ENCODE results near the gene RUVBL2.
A peak's percentile ranks its signal among the peaks of the same experiment; 100 is the strongest.

Gene RUVBL2

DNA sequence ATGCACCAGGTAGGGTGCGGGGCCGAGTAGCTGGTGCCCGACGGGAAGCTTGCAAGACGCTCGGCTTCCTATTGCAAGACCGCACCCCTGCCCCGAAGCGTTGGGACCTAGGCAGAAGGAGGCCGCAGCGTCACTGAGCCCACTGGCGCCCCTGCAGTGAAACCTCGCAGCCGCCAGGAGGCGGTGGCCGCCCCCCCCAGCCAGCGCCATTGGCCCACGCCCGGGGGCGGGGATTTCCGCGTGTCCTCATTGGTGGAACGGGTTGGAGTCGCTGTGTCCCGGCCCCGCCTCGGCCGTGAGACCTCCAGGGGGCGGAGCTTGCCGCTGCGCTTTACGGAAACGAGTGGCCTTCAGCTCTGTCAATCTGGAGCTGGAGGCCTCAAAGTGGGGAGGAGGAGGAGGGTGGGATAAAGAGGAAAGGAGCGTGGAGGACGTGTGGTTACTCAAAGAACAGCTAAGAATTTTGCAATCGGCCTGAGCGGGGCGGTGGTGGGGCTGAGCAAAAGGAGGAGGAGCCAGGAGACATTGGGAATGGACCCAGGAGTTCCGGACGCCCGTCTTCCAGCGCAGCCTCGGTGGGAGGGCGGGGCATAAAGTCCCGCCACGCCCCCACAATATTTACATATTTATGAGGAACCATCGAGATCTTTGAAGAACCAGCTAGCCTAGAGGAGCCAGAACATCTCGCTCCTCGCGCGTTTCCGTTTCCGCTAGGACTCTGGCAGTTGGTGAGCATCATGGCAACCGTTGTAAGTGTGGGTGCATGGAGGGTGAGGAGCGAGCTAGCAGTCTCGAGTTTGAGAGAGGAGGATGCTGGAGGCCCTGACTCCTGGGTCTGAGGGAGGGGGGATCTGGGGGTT, at the start of gene RUVBL2, which contains the start of gene GYS1:
RUVBL2 (plus strand) TSS at position 713 of the 860 bp plus-strand sequence; CDS start at position 738, 25 bp downstream.
GYS1 (minus strand) TSS at position 135 of the 860 bp plus-strand sequence. CDS start 197 bp downstream, outside the sequence.
- peak; percentile 97 for DNase-seq

DNA sequence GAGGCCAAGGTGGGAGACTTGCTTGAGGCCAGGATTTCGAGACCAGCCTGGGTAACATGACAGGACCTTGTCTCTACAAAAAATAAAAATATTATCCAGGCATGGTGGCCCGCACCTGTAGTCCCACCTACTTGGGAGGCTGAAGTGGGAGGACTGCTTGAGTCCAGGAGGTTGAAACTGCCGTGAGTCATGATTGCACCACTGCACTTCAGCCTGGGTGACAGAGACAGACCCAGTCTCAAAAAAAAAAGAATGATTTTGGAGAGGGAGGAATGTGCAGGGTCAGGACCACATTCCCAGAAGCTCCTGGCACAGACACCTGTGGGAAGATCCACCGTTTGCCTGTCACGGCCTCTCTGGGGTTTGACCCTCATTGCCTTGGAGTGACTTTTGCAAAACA, 48.3 kb upstream of the RUVBL2 start:
- DNase-seq: no peak

DNA sequence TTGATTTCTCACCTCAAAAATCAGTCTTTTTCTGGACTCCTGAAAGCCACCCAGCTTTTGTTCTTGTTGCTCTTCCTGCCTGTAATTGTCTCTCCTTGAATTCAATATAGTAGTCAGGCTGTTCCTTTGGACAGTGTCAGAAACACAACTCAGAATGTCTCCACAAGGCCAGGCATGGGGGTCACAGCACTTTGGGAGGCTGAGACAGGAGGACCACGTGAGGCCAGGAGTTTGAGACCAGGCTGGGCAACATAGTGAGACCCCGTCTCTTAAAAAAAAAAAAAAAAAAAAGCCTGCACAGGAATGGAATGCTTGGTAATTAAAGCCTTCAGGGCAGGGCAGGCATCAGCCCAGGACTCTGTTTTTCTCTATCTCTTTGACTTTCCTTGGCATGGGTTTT, 47.9 kb upstream of the RUVBL2 start:
- DNase-seq: no peak

- no peak for DNase-seq
Measured at GRCh38 chr19:48946463-48947257, 47.0 kb upstream of the RUVBL2 start.

DNA sequence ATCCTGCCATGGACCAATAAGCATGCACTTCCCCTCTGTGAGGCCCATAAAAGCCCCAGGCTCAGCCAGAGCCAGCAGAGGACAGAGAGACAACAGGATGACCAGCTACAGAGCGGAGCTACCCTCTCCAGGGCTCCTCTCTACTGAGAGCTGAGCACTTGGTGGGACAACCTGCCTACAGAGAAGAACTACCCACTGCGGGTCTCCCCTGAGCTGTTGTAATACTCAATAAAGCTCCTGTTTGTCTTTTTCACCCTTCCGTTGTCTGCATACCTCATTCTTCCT, 46.5 kb upstream of the RUVBL2 start:
- DNase-seq: no peak

GRCh38 chr19:48950159-48950558, 43.5 kb upstream of the RUVBL2 start:
- no peak for DNase-seq

GRCh38 chr19:48950830-48951519, 42.7 kb upstream of the RUVBL2 start:
- DNase-seq: no peak

DNA sequence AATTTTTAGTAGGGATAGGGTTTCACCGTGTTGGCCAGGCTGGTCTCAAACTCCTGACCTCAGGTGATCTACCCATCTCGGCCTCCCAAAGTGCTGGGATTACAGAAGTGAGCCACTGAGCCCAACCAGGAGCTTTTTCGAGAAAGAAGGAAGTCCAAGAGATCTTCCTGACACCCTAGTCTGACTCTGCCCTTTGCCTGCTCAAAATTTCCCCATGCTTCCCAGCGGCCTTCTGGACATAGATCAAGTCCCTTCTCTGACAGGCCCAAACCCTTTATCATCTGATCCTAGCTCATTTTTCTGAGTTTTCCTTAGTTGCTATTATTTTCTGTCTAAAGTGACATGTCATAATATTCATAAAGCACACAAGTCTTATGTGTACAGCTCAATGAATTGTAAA, 40.5 kb upstream of the RUVBL2 start:
- DNase-seq: no peak

DNA sequence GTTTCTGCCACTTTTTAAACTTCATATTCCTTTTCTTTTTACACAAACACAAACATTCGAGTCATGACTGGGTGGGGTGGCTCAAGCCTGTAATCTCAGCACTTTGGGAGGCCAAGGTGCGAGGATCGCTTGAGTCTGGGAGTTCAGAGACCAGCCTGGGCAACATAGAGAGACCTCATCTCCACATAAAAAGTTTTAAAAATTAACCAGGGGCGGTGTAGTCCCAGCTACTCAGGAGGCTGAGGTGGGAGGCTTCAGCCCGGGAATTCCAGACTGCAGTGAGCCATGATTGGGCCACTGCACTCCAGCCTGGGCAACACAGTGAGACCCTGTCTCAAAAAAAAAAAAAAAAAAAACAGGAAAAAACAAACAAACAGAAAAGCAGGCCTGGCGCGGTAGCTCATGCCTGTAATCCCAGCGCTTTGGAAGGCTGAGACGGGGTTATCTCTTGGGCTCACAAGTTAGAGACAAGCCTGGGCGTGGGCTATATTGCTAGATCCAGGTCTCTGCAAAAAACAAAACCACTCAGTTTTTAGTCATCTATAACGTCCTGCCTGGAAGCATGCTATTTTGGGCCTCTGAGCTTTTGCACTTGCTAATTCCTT, 39.6 kb upstream of the RUVBL2 start:
- DNase-seq: no peak

DNA sequence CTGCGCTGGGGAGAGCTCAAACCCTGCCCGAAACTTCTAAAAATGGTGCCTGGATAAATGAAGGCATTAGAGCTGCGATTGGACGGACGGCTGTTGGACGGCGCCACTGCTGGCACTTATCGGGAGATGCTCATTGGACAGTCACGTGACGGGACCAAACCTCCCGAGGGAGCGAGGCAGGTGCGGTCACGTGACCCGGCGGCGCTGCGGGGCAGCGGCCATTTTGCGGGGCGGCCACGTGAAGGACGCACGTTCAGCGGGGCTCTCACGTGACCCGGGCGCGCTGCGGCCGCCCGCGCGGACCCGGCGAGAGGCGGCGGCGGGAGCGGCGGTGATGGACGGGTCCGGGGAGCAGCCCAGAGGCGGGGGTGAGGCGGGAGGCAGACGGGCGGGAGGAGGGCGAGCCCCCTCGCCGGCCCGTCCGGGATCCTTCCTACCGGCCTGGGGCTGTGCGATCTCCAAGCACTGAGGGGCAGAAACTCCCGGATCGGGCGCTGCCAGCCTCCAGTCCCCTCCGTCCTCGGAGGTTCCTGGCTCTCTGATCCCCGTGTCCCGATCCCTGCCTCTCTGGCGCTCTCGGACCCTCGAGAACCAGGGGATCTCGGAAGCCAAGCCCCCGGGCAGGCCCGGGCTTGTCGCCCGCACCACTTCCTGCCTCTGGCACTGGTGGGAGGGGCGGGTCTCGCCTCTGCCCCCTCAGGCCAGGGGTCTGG, 38.9 kb upstream of the RUVBL2 start, which contains the start of gene BAX:
BAX (plus strand) TSS at position 281 of the 713 bp plus-strand sequence; CDS start at position 335, 54 bp downstream.
- peak; percentile 79 for DNase-seq

DNA sequence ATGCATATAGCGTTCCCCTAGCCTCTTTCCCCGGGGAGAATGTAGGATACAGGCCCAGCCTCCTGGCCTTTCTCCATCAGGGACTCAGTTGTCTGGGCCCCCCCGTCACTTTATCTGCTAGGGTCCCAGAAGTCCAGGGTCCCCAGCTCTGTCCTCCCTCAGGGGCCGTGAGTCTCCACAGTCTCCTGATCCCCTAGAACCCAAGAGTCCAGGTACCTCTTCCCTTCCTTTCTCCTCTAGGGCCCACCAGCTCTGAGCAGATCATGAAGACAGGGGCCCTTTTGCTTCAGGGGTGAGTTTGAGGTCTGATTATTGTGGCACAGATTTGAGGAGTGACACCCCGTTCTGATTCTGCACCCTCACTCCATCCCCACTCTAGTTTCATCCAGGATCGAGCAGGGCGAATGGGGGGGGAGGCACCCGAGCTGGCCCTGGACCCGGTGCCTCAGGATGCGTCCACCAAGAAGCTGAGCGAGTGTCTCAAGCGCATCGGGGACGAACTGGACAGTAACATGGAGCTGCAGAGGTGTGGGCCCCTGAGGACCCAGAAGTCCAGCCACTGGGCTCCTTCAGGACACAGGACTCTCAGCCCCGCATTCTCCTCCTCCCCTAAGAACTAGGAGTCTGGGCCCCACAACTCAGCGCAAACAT, 38.3 kb upstream of the RUVBL2 start:
- DNase-seq: no peak

DNA sequence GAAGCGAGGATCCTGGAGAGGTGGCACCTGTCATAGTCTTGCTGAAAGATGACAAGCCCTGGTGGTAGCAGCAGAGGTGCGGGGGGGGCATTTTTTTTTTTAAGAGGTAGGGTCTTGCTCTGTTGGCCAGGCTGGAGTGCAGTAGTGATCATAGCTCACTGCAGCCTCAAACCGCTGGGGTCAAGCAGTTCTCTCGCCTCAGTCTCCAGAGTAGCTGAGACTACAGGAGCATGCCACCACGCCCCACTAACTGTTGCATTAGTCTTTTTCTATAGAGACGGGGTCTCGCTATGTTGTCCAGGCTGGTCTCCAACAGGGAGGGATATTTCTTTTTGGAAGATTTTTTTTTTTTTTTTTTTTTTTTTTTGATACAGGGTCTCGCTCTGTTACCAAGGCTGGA, 35.7 kb upstream of the RUVBL2 start:
- DNase-seq: no peak

- no peak for DNase-seq
Measured at GRCh38 chr19:48959341-48960239, 34.1 kb upstream of the RUVBL2 start.

DNA sequence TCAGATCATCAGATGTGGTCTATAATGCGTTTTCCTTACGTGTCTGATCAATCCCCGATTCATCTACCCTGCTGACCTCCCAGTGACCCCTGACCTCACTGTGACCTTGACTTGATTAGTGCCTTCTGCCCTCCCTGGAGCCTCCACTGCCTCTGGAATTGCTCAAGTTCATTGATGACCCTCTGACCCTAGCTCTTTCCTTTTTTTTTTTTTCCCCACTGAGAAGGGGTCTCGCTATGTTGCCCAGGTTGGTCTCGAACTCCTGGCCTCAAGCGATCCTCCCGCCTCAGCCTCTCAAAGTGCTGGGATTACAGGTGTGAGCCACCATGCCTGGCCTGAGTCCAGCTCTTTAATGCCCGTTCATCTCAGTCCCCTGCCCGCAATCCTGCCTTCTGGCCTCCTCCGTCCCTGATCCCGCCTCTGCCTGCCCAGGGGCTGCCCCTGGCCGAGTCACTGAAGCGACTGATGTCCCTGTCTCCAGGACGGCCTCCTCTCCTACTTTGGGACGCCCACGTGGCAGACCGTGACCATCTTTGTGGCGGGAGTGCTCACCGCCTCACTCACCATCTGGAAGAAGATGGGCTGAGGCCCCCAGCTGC, 32.5 kb upstream of the RUVBL2 start:
- no peak for DNase-seq

DNA sequence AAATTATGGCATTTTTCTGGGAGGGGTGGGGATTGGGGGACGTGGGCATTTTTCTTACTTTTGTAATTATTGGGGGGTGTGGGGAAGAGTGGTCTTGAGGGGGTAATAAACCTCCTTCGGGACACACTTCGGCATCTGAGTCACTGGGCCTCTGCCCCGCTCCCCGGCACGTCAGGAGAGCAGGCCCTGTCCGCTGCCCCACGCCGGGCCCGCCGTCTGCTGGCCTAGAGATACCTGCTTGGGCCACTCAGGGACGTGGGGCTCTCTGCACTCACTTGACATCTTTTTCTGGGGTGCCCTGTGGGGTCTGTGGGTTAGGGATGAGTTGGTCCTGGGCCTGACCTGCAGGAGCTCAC, 32.0 kb upstream of the RUVBL2 start:
- no peak for DNase-seq

DNA sequence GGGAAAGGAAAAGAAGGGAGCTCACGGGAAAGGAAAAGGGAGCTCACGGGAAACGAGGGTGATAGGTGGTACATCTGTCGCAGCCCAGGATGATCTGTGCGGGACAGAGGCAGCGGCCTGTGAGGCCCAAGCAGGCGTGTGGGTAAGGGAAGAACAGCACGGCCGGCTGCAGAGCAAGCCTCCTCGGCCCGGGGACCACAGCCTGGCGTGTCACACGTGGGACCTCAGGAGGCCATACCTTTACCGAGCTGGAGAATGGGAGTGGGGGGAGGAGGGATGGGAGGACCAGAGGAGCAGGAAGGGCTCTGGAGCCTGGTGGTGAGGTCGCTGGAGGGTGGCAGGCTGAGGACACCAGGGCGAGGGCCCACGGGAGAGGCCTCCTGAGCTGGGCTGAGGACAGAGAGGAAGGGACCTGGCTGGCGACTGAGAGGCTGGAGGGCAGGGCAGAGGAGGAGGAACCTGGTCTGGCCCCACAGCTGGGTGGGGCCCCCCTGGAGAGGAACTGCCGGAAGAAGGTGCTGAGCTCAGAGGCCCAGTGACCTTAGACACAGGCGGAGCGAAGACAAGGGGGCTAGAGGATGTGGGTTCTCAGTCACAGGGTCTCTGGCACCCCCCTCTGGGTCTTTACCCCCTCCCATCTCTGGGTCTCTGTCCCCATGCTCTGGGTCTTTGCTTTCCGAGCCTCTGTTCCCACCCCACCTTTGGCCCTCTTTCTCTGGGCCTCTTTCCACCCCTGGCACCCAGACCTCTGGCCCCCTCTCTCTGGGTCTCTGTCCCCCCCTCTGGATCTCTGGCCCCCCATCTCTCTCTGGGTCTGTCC, 31.4 kb upstream of the RUVBL2 start:
- no peak for DNase-seq

DNA sequence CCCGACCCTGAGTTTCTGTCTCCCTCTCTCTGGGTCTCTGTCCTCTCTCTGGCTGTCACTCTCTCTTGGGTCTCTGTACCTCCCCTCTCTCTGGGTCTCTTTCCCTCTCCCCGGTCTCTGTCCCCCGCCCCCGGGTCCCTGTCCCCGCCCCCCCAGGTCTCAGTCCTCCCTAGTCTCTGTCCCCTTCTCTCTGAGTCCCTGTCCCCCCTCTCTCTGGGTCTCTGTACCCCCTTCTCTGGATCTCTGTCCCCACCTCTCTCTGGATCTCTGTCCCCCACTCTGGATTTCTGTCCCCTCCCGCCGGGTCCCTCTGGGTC, 30.9 kb upstream of the RUVBL2 start:
- no peak for DNase-seq

DNA sequence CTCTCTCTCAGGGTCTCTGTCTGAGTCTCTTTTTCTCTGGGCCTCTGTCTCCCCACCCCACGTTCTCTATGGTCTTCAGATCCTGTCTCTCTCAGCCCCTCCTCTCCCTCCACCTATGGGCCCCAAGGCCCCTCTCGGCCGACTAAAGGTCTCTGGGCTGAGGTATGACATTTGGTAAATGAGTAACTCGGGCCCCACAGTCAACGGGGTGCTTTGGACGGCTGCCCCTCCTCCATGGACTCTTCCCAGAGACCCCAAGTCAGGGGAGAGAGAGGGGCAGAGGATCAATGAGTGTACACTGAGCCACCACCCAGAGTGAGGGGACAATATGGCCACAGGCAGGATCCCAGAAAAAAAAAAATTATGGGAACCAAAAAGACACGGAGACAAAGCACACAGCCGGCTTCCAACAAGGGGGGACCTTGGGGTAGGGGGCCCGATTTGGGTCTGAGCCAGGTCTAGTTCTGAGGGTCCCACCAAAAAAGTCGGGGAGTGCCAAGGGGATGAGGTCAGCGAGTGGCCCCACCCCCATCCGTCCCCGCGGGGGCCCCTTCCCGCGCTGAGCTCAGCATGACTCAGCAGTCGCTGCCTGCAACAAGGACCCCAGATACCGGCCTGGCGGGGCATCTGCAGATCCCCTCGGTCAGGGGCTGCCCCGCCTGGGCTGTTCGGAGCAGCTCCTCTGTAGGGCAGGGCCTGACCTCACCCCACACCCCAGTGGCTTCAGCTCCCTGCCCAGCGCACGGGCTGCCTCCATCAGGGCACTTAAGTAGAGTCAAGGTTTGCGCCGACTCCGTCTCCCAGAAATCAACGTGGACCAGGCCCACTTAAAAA, 30.1 kb upstream of the RUVBL2 start:
- peak; percentile 59 for DNase-seq

Measured in GOT3 (cell line).